PC-3 (cell line): ENCODE data around the gene PLP1. TPM values are rescaled to one million over a fixed set of nuclear protein-coding genes. Genes with fewer than 3 reads are reported as not detected.

Source experiments
- ATAC-seq: fragments of 200-7000 bp; cut with Tn5 transposase; 2 replicates; pipeline ENCODE4 v1.9.1; 2020; ENCODE audit warnings: mild to moderate bottlenecking, moderate library complexity
- BruUV-seq: library from RNA; stranded (reverse); fragments of 400-500 nt; replicated peaks from 2 replicates; lab custom pipeline; 2021; lab: Mats Ljungman, UMichigan
- CTCF ChIA-PET: fragments of 300-600 bp; sonication (Branson Sonifier 250); formaldehyde crosslinking; loops from one replicate; lab custom pipeline; 2022; ENCODE audit warnings: antibody characterized with exemption; lab: Charles Lee
- POLR2A ChIA-PET: fragments of 300-600 bp; sonication (Branson Sonifier 250); formaldehyde crosslinking; loops from one replicate; lab custom pipeline; 2022; ENCODE audit warnings: antibody characterized with exemption; ENCODE audit not compliant: unreplicated experiment; lab: Charles Lee
- DNase-seq: peaks from one replicate; pipeline ENCODE4 v3.0.0-alpha.2; 2015
- H2AFZ ChIP-seq: fragments of 300-600 bp; sonication (generic); 2 replicates; pipeline ENCODE4 v1.6.0; 2016; ENCODE audit warnings: antibody characterized with exemption, low read length
- H3F3A ChIP-seq: fragments of 300-600 bp; sonication (generic); one replicate; pipeline ENCODE4 v1.6.0; 2017; ENCODE audit warnings: antibody characterized with exemption, low read length, control low read depth, mild to moderate bottlenecking; ENCODE audit not compliant: unreplicated experiment
- H3K27ac ChIP-seq: fragments of 300-600 bp; sonication (generic); 2 replicates; pipeline ENCODE4 v1.5.1; 2016; ENCODE audit warnings: mild to moderate bottlenecking, low read length
- H3K27me3 ChIP-seq: fragments of 300-600 bp; sonication (generic); 2 replicates; pipeline ENCODE4 v1.6.1; 2016; ENCODE audit warnings: low read length, mixed read lengths
- H3K36me3 ChIP-seq: fragments of 300-600 bp; sonication (generic); 2 replicates; pipeline ENCODE4 v1.6.1; 2016; ENCODE audit warnings: low read depth, mixed run types, low read length, mixed read lengths
- H3K4me1 ChIP-seq: fragments of 300-600 bp; sonication (generic); 2 replicates; pipeline ENCODE4 v1.5.1; 2016; ENCODE audit warnings: low read length; ENCODE audit not compliant: insufficient read depth
- H3K4me2 ChIP-seq: fragments of 300-600 bp; sonication (generic); 2 replicates; pipeline ENCODE4 v1.6.0; 2016; ENCODE audit warnings: low read length
- H3K4me3 ChIP-seq: fragments of 300-600 bp; sonication (generic); 2 replicates; pipeline ENCODE4 v1.5.1; 2016; ENCODE audit warnings: mild to moderate bottlenecking, low read length, mixed read lengths
- H3K79me2 ChIP-seq: fragments of 300-600 bp; sonication (generic); 2 replicates; pipeline ENCODE4 v1.6.1; 2017; ENCODE audit warnings: low read length, mixed read lengths
- H3K9ac ChIP-seq: fragments of 300-600 bp; sonication (generic); 2 replicates; pipeline ENCODE4 v1.6.0; 2016; ENCODE audit warnings: mild to moderate bottlenecking, low read length
- H3K9me2 ChIP-seq: fragments of 300-600 bp; sonication (generic); replicated peaks from 2 replicates; pipeline ENCODE4 v1.6.1; 2016; ENCODE audit warnings: mixed run types, low read length, mixed read lengths
- H3K9me3 ChIP-seq: fragments of 300-600 bp; sonication (generic); 2 replicates; pipeline ENCODE4 v1.6.1; 2016; ENCODE audit warnings: low read length, mixed read lengths
- H4K20me1 ChIP-seq: fragments of 300-600 bp; sonication (generic); 2 replicates; pipeline ENCODE4 v1.6.1; 2016; ENCODE audit warnings: low read length, mixed read lengths
- CTCF ChIP-seq: fragments of 300-600 bp; sonication (generic); conservative IDR thresholded peaks from 2 replicates; pipeline ENCODE4 v1.5.1; 2017; ENCODE audit warnings: antibody characterized with exemption, low read depth, mild to moderate bottlenecking, low read length
- EZH2 ChIP-seq: fragments of 300-600 bp; sonication (generic); IDR thresholded peaks from one replicate; pipeline ENCODE4 v1.6.1; 2017; ENCODE audit warnings: antibody characterized with exemption, mild to moderate bottlenecking, low read length; ENCODE audit not compliant: unreplicated experiment
- EZH2phosphoT487 ChIP-seq: fragments of 300-600 bp; sonication (generic); IDR thresholded peaks from 2 replicates; pipeline ENCODE4 v1.6.1; 2018; ENCODE audit warnings: mild to moderate bottlenecking, antibody characterized with exemption, low read length, borderline replicate concordance
- intact Hi-C: fragments of 100-400 bp; cut with micrococcal nuclease; formaldehyde crosslinking; loops from 2 replicates; pipeline ENCODE4 v1.9.0; 2023
- total RNA-seq: library from RNA; depleted of rRNA; stranded (reverse); fragments of >200 nt; gene quantifications from 2 replicates; pipeline ENCODE4 v1.2.3, GENCODE V29; 2014

Gene PLP1
- total RNA-seq, 1 experiment from 2014 or later = not detected

GRCh38 chrX:103825881-103826280 lies 49.2 kb downstream of the PLP1 start:
- H2AFZ ChIP-seq = no peak overlapping the region
- no peak overlapping the region for H3K27ac ChIP-seq
- ATAC-seq (no peak), DNase-seq (no peak)
- intact Hi-C loops = no loop called here
- no peak overlapping the region for H3K4me2 ChIP-seq
- H3K9me3 ChIP-seq = no peaks in the 10 kb centered on the region
- no peak overlapping the region for H3K4me3 ChIP-seq
- no peaks in the 10 kb centered on the region for H3F3A ChIP-seq
- peaks cover 10% of the 10 kb centered on the region for H3K4me1 ChIP-seq
- H3K9ac ChIP-seq = no peak overlapping the region
- H3K36me3 ChIP-seq = no peaks in the 10 kb centered on the region
- no peaks in the 10 kb centered on the region for H3K27me3 ChIP-seq
- BruUV-seq = no TSS peak
- no peaks in the 10 kb centered on the region for H3K79me2 ChIP-seq
- H4K20me1 ChIP-seq = no peaks in the 10 kb centered on the region
- H3K9me2 ChIP-seq = no peaks in the 10 kb centered on the region
- ChIA-PET POLR2A (no interaction called here), CTCF (no interaction called here)
- TF ChIP-seq EZH2 (no peak), CTCF (no peak)

- H3F3A ChIP-seq = no peaks in the 10 kb centered on the region
- no peaks in the 10 kb centered on the region for H3K9me2 ChIP-seq
- CTCF ChIA-PET = no interaction called here
- H3K9me3 ChIP-seq = no peaks in the 10 kb centered on the region
- H3K27me3 ChIP-seq = no peaks in the 10 kb centered on the region
- BruUV-seq = no TSS peak
- POLR2A ChIA-PET = no interaction called here
- intact Hi-C loops = no loop called here
- H3K9ac ChIP-seq = no peak overlapping the region
- no peak overlapping the region for H3K4me2 ChIP-seq
- no peak overlapping the region for H2AFZ ChIP-seq
- H3K27ac ChIP-seq = no peak overlapping the region
- no peak for ATAC-seq
- peaks cover 14% of the 10 kb centered on the region for H3K4me1 ChIP-seq
- H3K4me3 ChIP-seq = no peak overlapping the region
- DNase-seq = no peak
- TF ChIP-seq EZH2phosphoT487 = no peak
- no peak for TF ChIP-seq EZH2
- TF ChIP-seq CTCF = no peak
- H3K79me2 ChIP-seq = no peaks in the 10 kb centered on the region
- H3K36me3 ChIP-seq = no peaks in the 10 kb centered on the region
- H4K20me1 ChIP-seq = no peaks in the 10 kb centered on the region
Measured at GRCh38 chrX:103828529-103828928, 51.9 kb downstream of the PLP1 start.

- Histone ChIP-seq H3K27me3 (no peaks in the 10 kb centered on the region), H3F3A (no peaks in the 10 kb centered on the region), H3K9me3 (no peaks in the 10 kb centered on the region), H3K27ac (no peak overlapping the region), H3K4me3 (no peak overlapping the region), H3K36me3 (no peaks in the 10 kb centered on the region), H2AFZ (no peak overlapping the region), H3K4me2 (no peak overlapping the region), H3K9ac (no peak overlapping the region), H4K20me1 (no peaks in the 10 kb centered on the region), H3K79me2 (no peaks in the 10 kb centered on the region), H3K9me2 (no peaks in the 10 kb centered on the region), H3K4me1 (peaks cover 8% of the 10 kb centered on the region)
- intact Hi-C loops = no loop called here
- ChIA-PET CTCF (no interaction called here), POLR2A (no interaction called here)
- DNase-seq = no peak
- TF ChIP-seq EZH2 = no peak
- no peak for TF ChIP-seq EZH2phosphoT487
- no peak for TF ChIP-seq CTCF
- no peak for ATAC-seq
- no TSS peak for BruUV-seq
Measured at GRCh38 chrX:103830848-103831247, 54.2 kb downstream of the PLP1 start.
